Fibroblast of skin of right biceps (primary cell): ENCODE measurements around the gene ADAMTS7.
"Not testable (repeated sequence)": the region's sequence is repeated elsewhere in the genome, so short reads cannot be mapped to it uniquely, and the experiment has no call there.

Source experiments
- DNase-seq: peaks from one replicate; pipeline ENCODE4 v3.0.0-alpha.2; 2013

Gene ADAMTS7

GRCh38 chr15:78811124-78811824 lies at the start of gene ADAMTS7:
Gene ADAMTS7, minus strand, starts transcription at chr15:78811464. Its CDS starts 244 bp downstream, at chr15:78811220.
- DNase-seq, result peak; percentile 84

- peak; percentile 89 for DNase-seq
Observed at GRCh38 chr15:78859971-78860719, 48.9 kb upstream of the ADAMTS7 start.

GRCh38 chr15:78855746-78856145 lies 44.5 kb upstream of the ADAMTS7 start:
- DNase-seq, result peak; percentile 95

GRCh38 chr15:78854833-78855372 lies 43.6 kb upstream of the ADAMTS7 start:
- peak; percentile 28 for DNase-seq

GRCh38 chr15:78853500-78853899 lies 42.2 kb upstream of the ADAMTS7 start:
- no peak for DNase-seq

GRCh38 chr15:78850941-78851755 lies 39.9 kb upstream of the ADAMTS7 start:
- no peak for DNase-seq

- DNase-seq, result no peak
Observed at GRCh38 chr15:78850352-78850751, 39.1 kb upstream of the ADAMTS7 start.

GRCh38 chr15:78847387-78847906 lies 36.2 kb upstream of the ADAMTS7 start:
- not testable (repeated sequence) for DNase-seq

GRCh38 chr15:78846906-78847305 lies 35.6 kb upstream of the ADAMTS7 start:
- not testable (repeated sequence) for DNase-seq

- DNase-seq, result no peak
Observed at GRCh38 chr15:78842519-78842918, 31.3 kb upstream of the ADAMTS7 start.

GRCh38 chr15:78841891-78842290 lies 30.6 kb upstream of the ADAMTS7 start:
- no peak for DNase-seq

GRCh38 chr15:78841376-78841706 lies 30.1 kb upstream of the ADAMTS7 start:
- DNase-seq, result peak; percentile 60

GRCh38 chr15:78840661-78841375 lies 29.6 kb upstream of the ADAMTS7 start:
- DNase-seq, result peak; percentile 39

GRCh38 chr15:78839151-78839550 lies 27.9 kb upstream of the ADAMTS7 start:
- DNase-seq, result not testable (repeated sequence)

- peak; percentile 19 for DNase-seq
Observed at GRCh38 chr15:78838489-78838888, 27.2 kb upstream of the ADAMTS7 start.

- DNase-seq, result no peak
Observed at GRCh38 chr15:78837543-78837942, 26.3 kb upstream of the ADAMTS7 start.

GRCh38 chr15:78837131-78837530 lies 25.9 kb upstream of the ADAMTS7 start:
- DNase-seq, result no peak

- DNase-seq, result no peak
Observed at GRCh38 chr15:78836333-78836732, 25.1 kb upstream of the ADAMTS7 start.

GRCh38 chr15:78831229-78832207 lies 20.3 kb upstream of the ADAMTS7 start:
- DNase-seq, result no peak

GRCh38 chr15:78830514-78831228 lies 19.4 kb upstream of the ADAMTS7 start:
- DNase-seq, result no peak
